Measurements from ENCODE around the gene TAF3.

The TAF3 gene

GRCh38 chr10:7872041-7872442, 53.7 kb downstream of the TAF3 start:
- H3K4ac ChIP-seq (ENCODE audit: low read depth, low read length), result no peak overlapping the region
- H2BK120ac ChIP-seq (ENCODE audit: low read depth, low read length), result no peak overlapping the region
- peak; percentile 38 for DNase-seq
- H3K18ac ChIP-seq (ENCODE audit: low read length), result no peak overlapping the region
- H3K4me1 ChIP-seq (ENCODE audit: control insufficient read depth, low read depth, low read length), result no peaks in the 10 kb centered on the region
- no peaks in the 10 kb centered on the region for H3K79me2 ChIP-seq (ENCODE audit: control insufficient read depth, insufficient read depth, low read length)
- H3K9ac ChIP-seq (ENCODE audit: low read length), result no peak overlapping the region
- H3K27ac ChIP-seq (ENCODE audit: low read depth, low read length), result no peak overlapping the region
- H3K56ac ChIP-seq (ENCODE audit: low read length), result no peak overlapping the region
- H3K4me3 ChIP-seq (ENCODE audit: low read length), result no peak overlapping the region
- no peak overlapping the region for H4K5ac ChIP-seq (ENCODE audit: low read length)
- H3K23ac ChIP-seq (ENCODE audit: low read length), result no peak overlapping the region
- H2AK5ac ChIP-seq (ENCODE audit: low read length), result no peak overlapping the region
- no peak overlapping the region for H4K8ac ChIP-seq (ENCODE audit: low read depth, low read length)
- no peaks in the 10 kb centered on the region for H3K36me3 ChIP-seq (ENCODE audit: control insufficient read depth, insufficient read depth, low read length)
- no peak overlapping the region for H2BK15ac ChIP-seq (replicated peaks; ENCODE audit: low read depth)
- no peak overlapping the region for H2BK5ac ChIP-seq (ENCODE audit: low read length)
- H3K79me1 ChIP-seq (ENCODE audit: low read length), result peaks cover 3% of the 10 kb centered on the region
- no CpG with 5 or more reads among the region's 5 CpGs for WGBS (ENCODE audit: extremely low coverage, insufficient coverage, low lambda C conversion rate)
- no peak overlapping the region for H3K4me2 ChIP-seq (ENCODE audit: low read length)
- H3K27me3 ChIP-seq (ENCODE audit: insufficient read depth, low read length, poor library complexity), result no peaks in the 10 kb centered on the region

GRCh38 chr10:7874864-7875263, 56.6 kb downstream of the TAF3 start:
- Histone ChIP-seq H3K36me3 (ENCODE audit: control insufficient read depth, insufficient read depth, low read length) (no peaks in the 10 kb centered on the region), H3K27ac (ENCODE audit: low read depth, low read length) (no peak overlapping the region), H4K8ac (ENCODE audit: low read depth, low read length) (no peak overlapping the region), H3K79me2 (ENCODE audit: control insufficient read depth, insufficient read depth, low read length) (no peaks in the 10 kb centered on the region), H3K56ac (ENCODE audit: low read length) (no peak overlapping the region), H3K4ac (ENCODE audit: low read depth, low read length) (no peak overlapping the region), H2BK5ac (ENCODE audit: low read length) (no peak overlapping the region), H3K4me3 (ENCODE audit: low read length) (no peak overlapping the region), H2AK5ac (ENCODE audit: low read length) (no peak overlapping the region), H3K4me1 (ENCODE audit: control insufficient read depth, low read depth, low read length) (no peaks in the 10 kb centered on the region), H2BK120ac (ENCODE audit: low read depth, low read length) (no peak overlapping the region), H2BK15ac (replicated peaks; ENCODE audit: low read depth) (no peak overlapping the region), H3K79me1 (ENCODE audit: low read length) (peaks cover 2% of the 10 kb centered on the region), H4K5ac (ENCODE audit: low read length) (no peak overlapping the region), H3K27me3 (ENCODE audit: insufficient read depth, low read length, poor library complexity) (no peaks in the 10 kb centered on the region), H3K18ac (ENCODE audit: low read length) (no peak overlapping the region), H3K9ac (ENCODE audit: low read length) (no peak overlapping the region), H3K4me2 (ENCODE audit: low read length) (no peak overlapping the region), H3K23ac (ENCODE audit: low read length) (no peak overlapping the region)
- WGBS (ENCODE audit: extremely low coverage, insufficient coverage, low lambda C conversion rate), result no CpG with 5 or more reads among the region's 2 CpGs
- no peak for DNase-seq

GRCh38 chr10:7876541-7877127, 58.3 kb downstream of the TAF3 start:
- H3K4me2 ChIP-seq (ENCODE audit: low read length), result no peak overlapping the region
- no peak overlapping the region for H3K56ac ChIP-seq (ENCODE audit: low read length)
- H3K36me3 ChIP-seq (ENCODE audit: control insufficient read depth, insufficient read depth, low read length), result no peaks in the 10 kb centered on the region
- H3K27ac ChIP-seq (ENCODE audit: low read depth, low read length), result no peak overlapping the region
- no CpG with 5 or more reads among the region's 4 CpGs for WGBS (ENCODE audit: extremely low coverage, insufficient coverage, low lambda C conversion rate)
- H4K8ac ChIP-seq (ENCODE audit: low read depth, low read length), result no peak overlapping the region
- H2BK120ac ChIP-seq (ENCODE audit: low read depth, low read length), result no peak overlapping the region
- no peak overlapping the region for H3K4me3 ChIP-seq (ENCODE audit: low read length)
- no peak overlapping the region for H2BK5ac ChIP-seq (ENCODE audit: low read length)
- no peak overlapping the region for H4K5ac ChIP-seq (ENCODE audit: low read length)
- H3K79me1 ChIP-seq (ENCODE audit: low read length), result peaks cover 2% of the 10 kb centered on the region
- no peaks in the 10 kb centered on the region for H3K27me3 ChIP-seq (ENCODE audit: insufficient read depth, low read length, poor library complexity)
- no peaks in the 10 kb centered on the region for H3K4me1 ChIP-seq (ENCODE audit: control insufficient read depth, low read depth, low read length)
- no peaks in the 10 kb centered on the region for H3K79me2 ChIP-seq (ENCODE audit: control insufficient read depth, insufficient read depth, low read length)
- DNase-seq, result no peak
- no peak overlapping the region for H3K4ac ChIP-seq (ENCODE audit: low read depth, low read length)
- no peak overlapping the region for H2AK5ac ChIP-seq (ENCODE audit: low read length)
- H3K9ac ChIP-seq (ENCODE audit: low read length), result no peak overlapping the region
- no peak overlapping the region for H3K23ac ChIP-seq (ENCODE audit: low read length)
- no peak overlapping the region for H2BK15ac ChIP-seq (replicated peaks; ENCODE audit: low read depth)
- no peak overlapping the region for H3K18ac ChIP-seq (ENCODE audit: low read length)

- WGBS (ENCODE audit: extremely low coverage, insufficient coverage, low lambda C conversion rate), result no CpG with 5 or more reads among the region's 3 CpGs
- no peak overlapping the region for H3K9ac ChIP-seq (ENCODE audit: low read length)
- H4K5ac ChIP-seq (ENCODE audit: low read length), result no peak overlapping the region
- no peak overlapping the region for H3K18ac ChIP-seq (ENCODE audit: low read length)
- H2AK5ac ChIP-seq (ENCODE audit: low read length), result no peak overlapping the region
- H2BK5ac ChIP-seq (ENCODE audit: low read length), result no peak overlapping the region
- H3K4me1 ChIP-seq (ENCODE audit: control insufficient read depth, low read depth, low read length), result no peaks in the 10 kb centered on the region
- H4K8ac ChIP-seq (ENCODE audit: low read depth, low read length), result no peak overlapping the region
- H3K79me1 ChIP-seq (ENCODE audit: low read length), result peaks cover 2% of the 10 kb centered on the region
- no peak overlapping the region for H3K4ac ChIP-seq (ENCODE audit: low read depth, low read length)
- no peak overlapping the region for H3K56ac ChIP-seq (ENCODE audit: low read length)
- no peak overlapping the region for H3K4me2 ChIP-seq (ENCODE audit: low read length)
- H3K36me3 ChIP-seq (ENCODE audit: control insufficient read depth, insufficient read depth, low read length), result no peaks in the 10 kb centered on the region
- no peak for DNase-seq
- no peak overlapping the region for H3K4me3 ChIP-seq (ENCODE audit: low read length)
- no peak overlapping the region for H3K27ac ChIP-seq (ENCODE audit: low read depth, low read length)
- H2BK120ac ChIP-seq (ENCODE audit: low read depth, low read length), result no peak overlapping the region
- H3K27me3 ChIP-seq (ENCODE audit: insufficient read depth, low read length, poor library complexity), result no peaks in the 10 kb centered on the region
- H2BK15ac ChIP-seq (replicated peaks; ENCODE audit: low read depth), result no peak overlapping the region
- no peaks in the 10 kb centered on the region for H3K79me2 ChIP-seq (ENCODE audit: control insufficient read depth, insufficient read depth, low read length)
- H3K23ac ChIP-seq (ENCODE audit: low read length), result no peak overlapping the region
Observed at GRCh38 chr10:7881119-7881518, 62.8 kb downstream of the TAF3 start.

GRCh38 chr10:7886056-7886455, 67.8 kb downstream of the TAF3 start:
- no peak overlapping the region for H4K8ac ChIP-seq (ENCODE audit: low read depth, low read length)
- H3K9ac ChIP-seq (ENCODE audit: low read length), result no peak overlapping the region
- no peak overlapping the region for H2BK120ac ChIP-seq (ENCODE audit: low read depth, low read length)
- no peaks in the 10 kb centered on the region for H3K36me3 ChIP-seq (ENCODE audit: control insufficient read depth, insufficient read depth, low read length)
- H3K4me2 ChIP-seq (ENCODE audit: low read length), result no peak overlapping the region
- no peaks in the 10 kb centered on the region for H3K27me3 ChIP-seq (ENCODE audit: insufficient read depth, low read length, poor library complexity)
- peaks cover 2% of the 10 kb centered on the region for H3K4me1 ChIP-seq (ENCODE audit: control insufficient read depth, low read depth, low read length)
- no peak overlapping the region for H3K4me3 ChIP-seq (ENCODE audit: low read length)
- H4K5ac ChIP-seq (ENCODE audit: low read length), result no peak overlapping the region
- DNase-seq, result no peak
- no peaks in the 10 kb centered on the region for H3K79me1 ChIP-seq (ENCODE audit: low read length)
- H3K56ac ChIP-seq (ENCODE audit: low read length), result no peak overlapping the region
- no peak overlapping the region for H3K4ac ChIP-seq (ENCODE audit: low read depth, low read length)
- no peak overlapping the region for H3K23ac ChIP-seq (ENCODE audit: low read length)
- no peak overlapping the region for H3K27ac ChIP-seq (ENCODE audit: low read depth, low read length)
- no peak overlapping the region for H2BK15ac ChIP-seq (replicated peaks; ENCODE audit: low read depth)
- WGBS (ENCODE audit: extremely low coverage, insufficient coverage, low lambda C conversion rate), result no CpG with 5 or more reads among the region's 2 CpGs
- no peak overlapping the region for H2AK5ac ChIP-seq (ENCODE audit: low read length)
- no peak overlapping the region for H3K18ac ChIP-seq (ENCODE audit: low read length)
- H3K79me2 ChIP-seq (ENCODE audit: control insufficient read depth, insufficient read depth, low read length), result no peaks in the 10 kb centered on the region
- no peak overlapping the region for H2BK5ac ChIP-seq (ENCODE audit: low read length)

GRCh38 chr10:7887174-7887816, 69.0 kb downstream of the TAF3 start:
- no peak overlapping the region for H2BK5ac ChIP-seq (ENCODE audit: low read length)
- H3K9ac ChIP-seq (ENCODE audit: low read length), result no peak overlapping the region
- H3K27me3 ChIP-seq (ENCODE audit: insufficient read depth, low read length, poor library complexity), result no peaks in the 10 kb centered on the region
- H2BK15ac ChIP-seq (replicated peaks; ENCODE audit: low read depth), result no peak overlapping the region
- H2BK120ac ChIP-seq (ENCODE audit: low read depth, low read length), result no peak overlapping the region
- no peak overlapping the region for H3K27ac ChIP-seq (ENCODE audit: low read depth, low read length)
- no CpG with 5 or more reads among the region's 8 CpGs for WGBS (ENCODE audit: extremely low coverage, insufficient coverage, low lambda C conversion rate)
- H2AK5ac ChIP-seq (ENCODE audit: low read length), result no peak overlapping the region
- no peak overlapping the region for H3K23ac ChIP-seq (ENCODE audit: low read length)
- H3K4ac ChIP-seq (ENCODE audit: low read depth, low read length), result no peak overlapping the region
- H3K4me2 ChIP-seq (ENCODE audit: low read length), result no peak overlapping the region
- no peak overlapping the region for H4K8ac ChIP-seq (ENCODE audit: low read depth, low read length)
- H3K18ac ChIP-seq (ENCODE audit: low read length), result no peak overlapping the region
- DNase-seq, result peak; percentile 71
- H4K5ac ChIP-seq (ENCODE audit: low read length), result no peak overlapping the region
- no peaks in the 10 kb centered on the region for H3K79me1 ChIP-seq (ENCODE audit: low read length)
- H3K79me2 ChIP-seq (ENCODE audit: control insufficient read depth, insufficient read depth, low read length), result no peaks in the 10 kb centered on the region
- peaks cover 2% of the 10 kb centered on the region for H3K4me1 ChIP-seq (ENCODE audit: control insufficient read depth, low read depth, low read length)
- H3K36me3 ChIP-seq (ENCODE audit: control insufficient read depth, insufficient read depth, low read length), result no peaks in the 10 kb centered on the region
- peak overlapping the region; percentile 10 for H3K56ac ChIP-seq (ENCODE audit: low read length)
- H3K4me3 ChIP-seq (ENCODE audit: low read length), result no peak overlapping the region
